ENCODE measurements around the gene TIAL1.
"Not testable (repeated sequence)": the region's sequence is repeated elsewhere in the genome, so short reads cannot be mapped to it uniquely, and the experiment has no call there.

Gene TIAL1, protein sequence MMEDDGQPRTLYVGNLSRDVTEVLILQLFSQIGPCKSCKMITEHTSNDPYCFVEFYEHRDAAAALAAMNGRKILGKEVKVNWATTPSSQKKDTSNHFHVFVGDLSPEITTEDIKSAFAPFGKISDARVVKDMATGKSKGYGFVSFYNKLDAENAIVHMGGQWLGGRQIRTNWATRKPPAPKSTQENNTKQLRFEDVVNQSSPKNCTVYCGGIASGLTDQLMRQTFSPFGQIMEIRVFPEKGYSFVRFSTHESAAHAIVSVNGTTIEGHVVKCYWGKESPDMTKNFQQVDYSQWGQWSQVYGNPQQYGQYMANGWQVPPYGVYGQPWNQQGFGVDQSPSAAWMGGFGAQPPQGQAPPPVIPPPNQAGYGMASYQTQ

DNA sequence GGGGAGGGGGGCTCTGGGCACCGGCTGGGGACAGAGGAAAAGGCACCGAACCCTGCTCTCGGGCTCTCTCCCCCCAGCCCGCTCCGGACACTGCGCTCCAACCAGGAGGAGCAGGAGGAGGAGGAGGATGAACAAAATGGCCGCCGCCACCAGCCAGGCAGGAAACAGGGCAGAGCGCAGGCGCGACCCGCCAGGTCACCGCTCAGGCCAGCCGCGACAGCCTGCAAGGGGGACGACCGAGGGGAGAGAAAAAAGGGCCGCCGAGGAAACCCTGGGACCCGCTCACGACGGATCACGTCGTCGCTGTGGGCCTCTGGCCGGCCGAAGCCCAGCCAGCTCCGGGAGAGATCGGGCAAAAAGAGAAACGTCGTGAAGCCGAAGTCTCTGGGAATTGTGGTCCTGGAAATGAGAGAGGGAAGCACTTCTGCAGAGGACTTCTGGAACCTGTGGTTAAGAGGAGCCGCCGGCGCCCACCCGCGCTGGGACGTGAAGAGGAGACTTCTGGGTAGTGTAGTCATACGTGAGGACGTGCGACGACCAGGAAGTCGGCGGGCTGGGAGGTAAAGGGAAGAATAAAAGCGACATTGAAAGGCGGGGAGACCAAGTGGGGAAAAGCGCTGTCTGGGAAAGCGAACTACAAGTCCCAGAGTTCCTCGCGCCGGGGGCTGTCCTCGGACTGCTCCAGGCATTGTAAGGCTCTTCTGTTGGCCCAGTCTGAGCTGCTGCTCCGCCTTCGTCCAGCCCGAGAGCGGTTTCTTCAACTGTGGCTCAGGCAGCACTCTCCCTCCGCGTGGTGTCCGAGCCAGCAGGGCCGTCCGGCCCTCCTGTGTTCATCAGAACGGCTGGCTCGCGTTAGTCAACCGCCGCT is at the start of gene TIAL1:
TSS of gene TIAL1 (minus strand) at position 428 of the 868 bp plus-strand sequence. CDS start 499 bp downstream, outside the sequence.
- peak; percentile 100 for DNase-seq

DNA sequence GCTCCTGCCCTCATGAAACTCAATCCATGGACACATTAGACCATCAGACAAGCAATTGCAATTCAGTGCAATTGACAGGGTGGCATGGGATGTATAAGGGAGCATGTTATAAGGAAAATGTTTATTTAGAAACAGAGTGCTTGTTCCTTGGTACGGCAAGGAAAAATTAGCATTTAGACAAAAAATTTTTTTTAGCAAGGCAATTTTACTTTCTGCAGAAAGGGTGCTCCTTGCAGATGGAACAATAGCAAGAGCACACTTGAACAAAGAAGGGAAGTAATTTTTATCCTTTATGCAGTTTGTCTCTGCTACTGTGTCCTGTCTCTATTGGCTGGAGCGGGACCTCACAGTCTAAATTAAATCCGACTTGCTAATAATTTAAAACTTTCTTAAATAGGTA is 48.2 kb upstream of the TIAL1 start:
- DNase-seq, result no peak

DNA sequence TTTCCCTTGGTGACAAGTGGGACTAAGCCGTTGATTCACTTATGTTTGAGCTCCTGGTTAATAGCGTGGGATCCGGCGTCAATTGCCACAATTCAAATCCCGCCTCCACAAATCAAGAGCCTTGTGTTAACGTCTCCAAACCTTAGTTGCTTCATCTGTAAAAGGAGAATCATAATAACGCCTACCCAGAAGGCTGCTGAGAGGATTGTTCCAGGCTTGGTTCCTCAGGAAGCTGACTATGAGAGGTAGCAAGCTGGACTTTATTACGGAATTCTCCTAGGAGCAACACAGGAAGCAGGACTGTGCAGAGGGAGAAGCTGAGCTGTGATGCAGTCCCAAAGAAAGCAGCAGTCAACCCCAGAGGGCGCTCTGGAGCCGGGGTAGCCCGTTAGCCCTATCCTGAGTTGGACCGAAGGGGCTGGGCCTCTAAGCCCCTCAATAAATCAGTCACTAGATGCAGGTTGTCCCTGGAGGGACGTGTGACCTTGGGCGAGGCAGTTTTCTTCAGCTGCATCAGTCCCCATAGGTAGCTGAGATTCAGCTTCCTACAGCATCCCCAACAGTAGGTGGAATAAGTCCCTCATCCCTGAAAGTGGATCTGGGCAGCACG is 47.5 kb upstream of the TIAL1 start:
- DNase-seq, result no peak

DNA sequence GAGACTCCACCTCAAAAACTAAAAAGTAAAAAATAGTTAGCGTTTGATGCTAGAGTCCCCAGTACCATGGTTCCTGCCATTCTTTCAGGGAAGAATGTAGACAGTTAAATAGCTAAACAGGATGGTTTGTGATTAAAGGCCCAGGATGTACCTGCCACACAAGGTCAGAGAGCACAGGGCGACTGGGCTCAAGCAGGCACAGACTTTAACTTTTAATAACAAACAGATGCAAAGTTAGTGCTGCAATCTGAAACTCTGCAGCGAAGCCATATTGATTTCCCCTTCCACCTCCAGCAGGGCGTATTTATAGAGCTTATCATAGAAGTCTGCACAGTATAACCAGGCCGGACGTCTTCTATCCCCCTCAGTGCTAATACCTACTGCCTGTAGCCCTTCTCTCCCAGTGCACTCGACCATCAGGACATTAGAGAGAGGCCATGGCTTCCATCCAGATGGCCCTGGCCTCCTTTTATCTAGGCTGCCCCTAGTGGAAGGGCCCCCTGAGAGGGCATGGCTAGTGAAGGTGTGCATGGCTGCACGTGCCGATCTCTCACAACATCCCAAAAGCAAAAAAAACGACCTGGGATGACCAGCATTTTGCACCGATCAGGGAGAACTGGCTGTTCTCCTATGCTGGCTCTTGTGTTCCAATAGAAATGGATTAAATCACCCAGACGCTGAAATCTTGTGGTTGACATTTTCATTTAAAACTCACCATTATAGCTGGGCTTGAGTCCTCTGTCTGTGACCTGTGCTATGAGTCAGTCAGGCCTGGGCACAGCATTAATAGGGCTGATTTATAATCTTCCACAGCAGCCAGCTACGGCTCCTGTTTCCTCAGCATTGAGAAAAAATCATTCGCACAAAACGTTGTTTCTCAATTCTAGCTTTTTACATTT is 46.8 kb upstream of the TIAL1 start:
- no peak for DNase-seq

DNA sequence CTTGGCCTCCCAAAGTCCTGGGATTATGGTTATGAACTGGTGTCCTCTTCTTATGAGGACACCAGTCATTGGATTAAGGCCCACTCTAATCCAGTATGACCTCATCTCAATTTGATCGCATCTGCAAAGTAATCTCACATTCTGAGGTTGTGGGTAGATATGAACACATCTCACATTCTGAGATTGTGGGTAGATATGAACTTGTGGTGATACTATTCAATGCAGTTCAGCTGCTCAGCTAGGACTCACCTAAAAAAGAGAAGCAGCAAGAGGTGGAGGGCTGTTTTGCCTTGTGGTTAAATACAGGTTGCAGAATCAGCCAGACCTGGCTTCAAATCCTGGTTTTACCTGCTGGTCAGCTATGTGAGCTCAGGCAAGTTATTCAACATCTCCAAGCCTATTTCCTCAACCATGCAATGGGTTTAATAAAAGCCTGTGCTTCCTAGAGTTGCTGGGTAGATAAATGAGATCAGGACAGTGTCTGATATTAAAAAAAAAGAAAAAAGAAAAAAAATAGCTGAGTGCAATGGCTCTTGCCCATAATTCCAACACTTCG is 45.9 kb upstream of the TIAL1 start:
- DNase-seq, result no peak

DNA sequence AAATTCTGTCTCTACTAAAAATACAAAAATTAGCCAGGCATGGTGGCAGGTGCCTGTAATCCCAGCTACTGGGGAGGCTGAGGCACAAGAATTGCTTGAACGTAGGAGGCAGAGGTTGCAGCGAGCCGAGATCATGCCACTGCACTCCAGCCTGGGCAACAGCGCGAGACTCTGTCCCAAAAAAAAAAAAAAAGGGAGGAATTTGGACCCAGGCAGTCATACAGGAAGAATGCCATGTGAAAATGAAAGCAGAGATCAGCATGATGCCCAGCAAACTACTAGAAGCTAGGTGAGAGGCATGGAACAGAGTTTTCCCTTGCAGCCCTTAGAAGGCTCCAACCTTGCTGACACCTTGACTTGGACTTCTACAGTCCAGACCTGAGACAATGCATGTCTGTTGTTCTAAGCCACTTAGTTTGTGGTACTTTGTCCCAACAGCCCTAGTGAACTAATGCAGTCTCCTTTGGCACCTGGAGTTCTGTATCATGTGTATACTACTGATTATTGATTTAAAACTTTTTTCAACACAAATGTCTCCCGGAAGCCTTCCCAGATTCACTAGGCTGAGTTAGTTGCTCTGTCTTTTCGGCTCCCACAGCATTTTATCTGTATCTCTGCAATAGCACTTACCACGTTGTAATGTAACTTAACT is 44.2 kb upstream of the TIAL1 start:
- no peak for DNase-seq

DNA sequence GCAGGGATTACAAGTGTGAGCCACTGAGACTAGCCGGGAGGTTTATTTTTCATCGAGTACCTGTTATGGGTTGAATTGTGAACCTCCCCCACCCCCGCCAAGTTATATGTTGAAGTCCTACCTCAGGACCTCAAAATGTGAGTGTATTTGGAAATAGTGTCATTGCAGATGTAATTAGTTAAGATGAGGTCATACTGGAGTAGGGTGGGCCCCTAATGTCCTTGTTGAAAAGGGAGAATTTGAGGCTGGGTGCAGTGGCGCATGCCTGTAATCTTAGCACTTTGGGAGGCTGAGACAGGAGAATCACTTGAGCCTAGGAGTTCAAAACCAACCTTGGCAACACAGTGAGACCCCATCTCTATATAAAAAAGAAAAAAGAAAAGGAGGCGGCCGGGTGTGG is 43.6 kb upstream of the TIAL1 start:
- no peak for DNase-seq

DNA sequence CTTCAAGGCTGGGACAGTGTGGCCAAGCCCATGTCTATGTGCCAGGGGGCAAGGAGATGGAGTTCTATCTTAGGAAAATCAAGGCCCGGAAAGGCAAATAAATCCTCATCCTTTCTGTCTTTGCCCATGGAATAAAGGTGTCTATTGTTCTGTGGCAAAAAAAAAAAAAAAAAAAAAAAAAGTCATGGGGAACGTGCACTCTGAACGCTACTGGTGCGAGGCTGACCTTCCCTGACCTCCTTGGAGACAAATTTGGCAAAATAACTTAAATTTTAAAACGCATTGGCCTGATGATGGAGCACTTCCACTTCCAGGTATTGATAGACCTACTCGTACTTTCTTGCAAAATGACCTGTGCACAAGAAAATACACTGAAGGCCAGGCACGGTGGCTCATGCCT is 42.2 kb upstream of the TIAL1 start:
- DNase-seq, result no peak

DNA sequence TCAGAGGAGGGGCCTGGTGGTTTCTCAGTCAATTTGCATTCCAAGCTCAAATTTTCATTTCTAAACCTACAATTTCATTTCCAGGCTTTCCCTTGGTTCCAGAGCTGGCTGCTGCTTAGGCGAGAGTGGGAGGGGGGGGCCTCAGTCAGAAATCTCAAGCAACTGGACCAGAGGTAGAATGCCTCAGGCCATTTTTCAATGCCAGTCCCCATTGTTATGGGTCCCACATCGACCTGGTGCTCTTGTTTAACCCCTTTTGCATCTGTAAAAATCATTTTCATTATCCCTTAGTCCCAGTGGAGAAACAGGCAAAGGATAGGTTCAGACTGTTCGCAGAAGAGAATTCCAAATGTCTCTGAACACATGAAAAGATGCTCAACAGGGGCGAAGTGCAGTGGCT is 40.9 kb upstream of the TIAL1 start:
- DNase-seq, result no peak

DNA sequence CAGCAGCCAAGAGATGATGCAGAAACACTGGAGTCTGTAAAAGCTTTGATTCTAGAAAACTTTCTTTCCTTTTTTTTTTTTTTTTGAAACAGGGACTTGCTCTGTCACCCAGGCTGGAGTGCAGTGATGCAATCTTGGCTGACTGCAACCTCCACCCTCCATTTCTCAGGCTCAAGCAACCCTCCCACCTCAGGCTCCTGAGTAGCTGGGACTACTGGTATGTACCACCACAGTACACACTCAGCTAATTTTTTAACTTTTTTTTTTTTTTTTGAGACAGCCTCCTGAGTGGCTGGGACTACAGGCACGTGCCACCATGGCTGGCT is 37.4 kb upstream of the TIAL1 start:
- no peak for DNase-seq

DNA sequence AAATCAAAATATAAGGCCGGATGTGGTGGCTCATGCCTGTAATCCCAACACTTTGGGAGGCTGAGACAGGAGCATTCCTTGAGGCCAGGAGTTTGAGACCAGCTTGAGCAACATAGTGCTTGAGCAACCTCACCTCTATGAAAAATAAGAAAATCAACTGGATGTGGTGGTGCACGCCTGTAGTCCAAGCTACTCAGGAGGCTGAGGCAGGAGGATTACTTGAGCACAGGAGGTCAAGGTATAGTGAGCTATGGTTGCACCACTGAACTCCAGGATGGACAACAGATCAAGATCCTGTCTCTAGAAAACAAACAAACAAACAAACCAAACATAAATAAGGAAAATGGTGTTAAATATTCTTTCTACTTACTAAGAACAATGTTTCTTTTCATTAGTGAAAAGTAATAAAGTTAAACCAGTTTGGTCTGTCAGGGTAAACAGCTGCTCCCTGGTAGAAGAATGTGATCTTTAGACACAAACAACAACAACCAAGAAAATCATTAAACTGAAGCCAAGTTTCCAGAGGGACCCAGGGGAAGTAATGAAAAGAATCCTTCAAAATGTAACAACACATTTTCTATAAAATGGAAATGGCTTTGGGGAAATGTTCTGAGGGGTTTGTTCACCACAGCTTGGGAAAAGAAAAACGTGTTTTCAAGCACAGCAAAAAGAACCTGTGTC is 36.9 kb upstream of the TIAL1 start:
- DNase-seq, result no peak

DNA sequence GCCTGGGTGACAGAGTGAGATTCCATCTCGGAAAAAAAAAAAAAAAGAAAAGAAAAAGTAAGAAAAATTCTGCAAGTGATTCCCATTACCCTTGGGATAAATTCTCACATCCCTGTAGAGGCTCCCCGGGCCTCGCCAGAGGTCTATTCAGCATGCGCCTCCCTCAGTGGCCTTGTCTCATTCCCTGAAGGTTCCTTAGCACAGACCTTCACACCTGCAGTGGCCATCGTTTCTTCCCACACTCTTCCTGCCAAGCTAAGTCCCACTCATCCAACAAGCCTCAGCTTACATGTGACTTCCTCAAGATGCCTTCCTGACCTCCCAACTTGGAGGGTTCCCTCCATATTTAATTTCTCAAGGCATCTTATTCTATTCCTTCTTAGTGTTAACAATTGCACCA is 33.5 kb upstream of the TIAL1 start:
- DNase-seq, result no peak

DNA sequence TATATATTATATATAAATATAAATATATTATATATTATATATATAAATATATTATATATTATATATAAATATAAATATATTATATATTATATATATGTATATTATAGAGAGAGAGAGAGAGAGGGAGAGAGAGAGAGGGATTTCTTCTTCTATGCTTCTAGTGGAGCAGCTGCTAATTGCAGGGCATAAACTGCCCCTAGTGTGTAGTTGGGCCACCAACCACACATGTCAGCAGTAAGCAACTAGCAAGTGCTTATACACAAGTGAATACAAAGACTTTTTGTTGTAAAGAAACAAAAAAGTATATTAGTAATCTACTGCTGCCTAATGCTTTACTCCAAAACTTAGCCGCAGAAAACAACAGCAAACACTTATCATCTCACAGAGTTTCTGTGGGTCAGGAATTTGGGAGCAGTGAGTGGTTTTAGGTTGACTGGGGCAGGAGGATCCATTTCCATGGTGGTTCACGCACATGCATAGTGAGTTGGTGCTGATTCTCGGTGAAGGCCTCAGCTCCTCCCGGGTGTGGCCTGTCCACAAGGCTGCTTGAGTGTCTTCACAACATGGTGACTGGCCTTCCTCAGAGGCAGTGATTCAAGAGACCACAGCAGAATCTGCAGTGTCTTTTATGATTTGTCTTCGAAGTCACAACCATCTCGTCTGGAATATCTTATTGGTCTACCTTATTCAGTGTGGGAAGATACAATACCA is 29.0 kb upstream of the TIAL1 start:
- DNase-seq, result no peak

DNA sequence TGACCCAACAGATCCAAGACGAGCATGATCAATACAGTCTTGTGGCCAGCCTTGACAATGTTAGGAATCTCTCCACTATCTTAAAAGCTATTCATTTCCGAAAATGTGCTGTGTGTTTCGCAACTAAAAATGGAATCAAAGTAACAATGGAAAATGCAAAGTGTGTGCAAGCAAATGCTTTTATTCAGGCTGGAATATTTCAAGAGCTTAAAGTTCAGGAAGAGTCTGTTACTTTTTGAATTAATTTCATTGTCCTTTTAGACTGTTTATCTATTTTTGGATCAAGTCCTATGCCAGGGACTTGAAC is 24.3 kb upstream of the TIAL1 start:
- DNase-seq, result no peak

DNA sequence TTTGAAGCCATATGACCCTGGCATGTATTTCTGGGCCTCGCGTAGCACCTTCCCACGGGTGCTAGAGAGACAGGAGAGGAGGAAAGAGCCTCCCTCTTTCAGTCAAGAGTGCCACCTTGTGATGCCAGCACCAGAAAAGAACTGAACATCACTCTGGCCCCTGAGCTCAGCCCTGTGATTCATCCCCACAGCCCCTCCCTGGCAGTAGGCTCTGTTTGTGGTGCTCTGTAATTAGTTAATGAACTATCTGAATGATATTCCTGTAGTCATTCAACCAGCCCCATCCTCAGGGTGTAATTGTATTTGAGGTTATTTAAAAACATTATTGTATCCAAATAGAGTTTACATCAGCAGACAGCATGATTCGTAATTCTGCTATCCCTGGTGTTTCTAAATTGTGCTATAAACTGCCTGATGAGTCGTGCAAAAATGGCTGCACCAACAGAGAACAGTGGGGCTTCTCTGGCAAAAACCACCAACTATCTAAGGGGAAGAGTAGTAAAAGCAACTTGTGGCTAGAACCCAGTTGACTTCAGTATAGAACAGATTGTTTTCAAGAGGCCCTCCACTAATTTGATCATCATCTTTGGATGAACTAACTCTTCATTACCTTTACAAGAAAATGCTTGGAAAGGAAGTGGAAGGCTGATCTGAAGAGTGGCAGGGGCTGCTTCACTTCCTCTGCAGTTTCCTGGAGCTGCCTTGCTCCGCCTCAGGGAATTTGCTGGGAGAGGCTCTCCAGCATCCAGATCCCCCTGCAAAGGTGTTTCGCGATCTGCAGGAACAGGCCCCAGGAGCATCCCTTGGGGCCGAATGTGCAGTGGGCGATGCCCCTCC is 23.7 kb upstream of the TIAL1 start:
- no peak for DNase-seq

DNA sequence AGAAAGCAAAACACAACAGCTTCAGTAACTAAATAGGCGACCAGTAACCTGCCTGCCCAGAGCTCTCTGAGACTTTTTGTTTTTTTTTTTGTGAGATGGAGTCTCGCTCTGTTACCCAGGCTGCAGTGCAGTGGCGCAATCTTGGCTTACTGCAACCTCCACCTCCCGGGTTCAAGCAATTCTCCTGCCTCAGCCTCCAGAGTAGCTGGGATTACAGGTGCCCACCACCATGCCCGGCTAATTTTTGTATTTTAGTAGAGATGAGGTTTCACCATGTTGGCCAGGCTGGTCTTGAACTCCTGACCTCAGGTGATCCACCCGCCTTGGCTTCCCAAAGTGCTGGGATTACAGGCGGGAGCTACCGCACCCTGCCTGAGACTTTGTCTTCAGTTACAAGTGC is 23.0 kb upstream of the TIAL1 start:
- DNase-seq, result not testable (repeated sequence)

DNA sequence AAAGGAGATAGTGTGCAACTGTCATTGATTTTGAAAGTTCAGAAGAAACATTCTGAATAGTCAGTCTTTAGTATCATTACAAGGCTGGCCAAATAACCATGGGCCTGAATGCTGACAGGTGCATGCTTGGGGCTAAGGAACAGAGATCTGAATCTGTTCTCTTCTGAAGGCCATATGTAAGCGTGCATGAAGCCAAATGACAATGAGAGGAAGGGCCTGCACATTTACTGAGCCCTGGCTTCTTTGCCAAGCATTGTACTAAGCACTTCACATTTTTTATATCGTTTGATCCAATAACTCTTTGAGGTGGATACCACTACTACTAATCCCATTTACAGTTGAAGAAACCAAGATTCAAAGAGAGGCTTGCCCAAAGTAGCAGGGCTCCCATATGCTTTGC is 22.5 kb upstream of the TIAL1 start:
- DNase-seq, result no peak

DNA sequence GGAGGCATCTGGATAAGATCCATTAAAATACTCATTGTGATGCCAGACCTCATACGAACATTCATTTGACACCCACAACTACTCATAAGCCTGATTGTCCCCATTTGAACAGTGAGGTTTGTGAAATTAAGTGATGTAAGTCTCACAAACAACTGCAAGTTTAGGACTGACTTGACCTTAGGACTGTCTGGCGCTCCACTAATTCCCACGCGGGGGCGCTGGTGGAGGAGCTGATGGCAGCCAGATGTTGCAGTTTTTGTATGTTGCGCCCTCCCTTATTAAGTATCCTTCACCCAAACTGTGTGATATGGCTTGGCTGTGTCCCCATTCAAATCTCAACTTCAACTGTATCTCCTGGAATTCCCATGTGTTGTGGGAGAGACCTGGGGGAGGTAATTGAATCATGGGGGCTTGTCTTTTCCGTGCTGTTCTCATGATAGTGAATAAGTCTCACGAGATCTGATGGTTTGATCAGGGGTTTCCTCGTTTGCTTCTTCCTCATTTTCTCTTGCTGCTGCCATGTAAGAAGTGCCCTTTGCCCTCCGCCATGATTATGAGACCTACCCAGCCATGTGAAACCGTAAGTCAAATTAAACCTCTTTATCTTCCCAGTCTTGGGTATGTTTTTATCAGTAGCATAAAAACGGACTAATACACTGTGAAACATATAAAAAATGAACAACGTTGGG is 20.3 kb upstream of the TIAL1 start:
- peak; percentile 9 for DNase-seq

DNA sequence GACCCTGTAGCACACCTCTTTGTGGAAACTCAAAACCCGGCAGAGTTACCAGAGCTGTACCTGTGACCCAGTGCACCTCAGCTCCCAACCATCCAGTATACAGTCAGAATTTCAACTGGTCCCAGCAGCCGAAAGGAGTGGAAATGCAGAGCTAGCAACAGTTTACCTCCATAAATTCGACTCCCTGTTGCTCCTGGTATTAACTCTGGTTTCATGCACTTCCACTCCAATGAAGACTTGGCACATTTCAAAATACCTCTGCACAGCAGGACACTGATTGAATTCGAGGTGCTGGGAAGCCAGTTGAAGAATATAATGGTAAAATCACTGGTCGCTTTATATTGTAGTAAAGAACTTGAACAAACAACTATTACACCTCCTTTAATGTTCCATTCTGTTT is 17.9 kb upstream of the TIAL1 start:
- no peak for DNase-seq

All from HCEC 1CT (cell line).